ENCODE data around the gene SH3GL1. TPM values are rescaled to one million over a fixed set of nuclear protein-coding genes. Genes with fewer than 3 reads are reported as not detected.

The SH3GL1 gene
- total and polyA plus RNA-seq, 9 of the 15 experiments (the other 6 are each of a cell fraction or from before 2014, with no cell fraction given): 1.7 to 75.3 (median 25.7) TPM

GRCh38 chr19:4439243-4439642 is 38.9 kb upstream of the SH3GL1 start:
- no TSS peak for BruUV-seq (replicated peaks)
- H3K9me1 ChIP-seq (ENCODE audit: control insufficient read depth, insufficient read depth, low read length): peaks cover 4% of the 10 kb centered on the region
- no peak overlapping the region for H3K4me2 ChIP-seq (ENCODE audit: insufficient read depth, low read length)
- H4K20me1 ChIP-seq (replicated peaks; ENCODE audit: control insufficient read depth, insufficient read depth, low read length): no peaks in the 10 kb centered on the region; the same call in 1 of the 2 replicates
- no peak overlapping the region for H3K9ac ChIP-seq (ENCODE audit: insufficient read depth in 1 of 2, low read depth in 2 of 2, low read length in 2 of 2)
- no peak for FAIRE-seq
- in situ Hi-C loops (cut with MboI) (no loop called here), intact Hi-C loops (cut with micrococcal nuclease) (no loop called here)
- no peak for ATAC-seq
- WGBS (ENCODE audit: insufficient coverage, low coverage, missing lambda C conversion rate): 90% methylated on average over 12 of the region's 12 CpGs
- ChIA-PET CTCF (ENCODE audit: low intra/inter-chr PET ratio) (no interaction called here), POLR2A (no interaction called here)
- no peak overlapping the region for H2AFZ ChIP-seq (ENCODE audit: low read depth, low read length)
- H3K4me1 ChIP-seq (replicated peaks in 1 of 2; ENCODE audit: control insufficient read depth in 2 of 2, insufficient read depth in 2 of 2, low read length in 2 of 2): peaks cover 0 to 20% of the 10 kb centered on the region in 2 experiments; a peak in 3 of 5 replicates
- H3K79me2 ChIP-seq (ENCODE audit: control insufficient read depth, insufficient read depth, low read length): peaks cover 2% of the 10 kb centered on the region; the same call in 1 of the 3 replicates
- no peak overlapping the region for H3K4me3 ChIP-seq
- H3K36me3 ChIP-seq (ENCODE audit: control insufficient read depth, insufficient read depth, low read length): peaks cover 79% of the 10 kb centered on the region; the same call in 2 of the 3 replicates
- no peaks in the 10 kb centered on the region for H3K9me3 ChIP-seq (replicated peaks; ENCODE audit: control insufficient read depth, insufficient read depth, low read depth, low read length)
- no peak for DNase-seq (ENCODE audit: extremely low read depth in 1 of 4, low spot score in 3 of 4)
- no peak overlapping the region for H3K27ac ChIP-seq (ENCODE audit: extremely low read depth, low read depth, low read length)
- H3K27me3 ChIP-seq (ENCODE audit: control insufficient read depth in 2 of 2, insufficient read depth in 2 of 2, low read length in 2 of 2): no peaks in the 10 kb centered on the region
- TF ChIP-seq HNRNPLL (IDR thresholded peaks at IDR 0.05; ENCODE audit: low read depth, low read length, poor library complexity, severe bottlenecking) (no peak), ZNF639 (CRISPR knock-in tag; conservative IDR thresholded peaks at IDR 0.05 in 1 of 2, IDR thresholded peaks at IDR 0.05 in 1 of 2) (no peak), DLX4 (CRISPR knock-in tag; IDR thresholded peaks at IDR 0.05) (no peak), ZNF699 (CRISPR knock-in tag; IDR thresholded peaks at IDR 0.05; ENCODE audit: insufficient replicate concordance) (no peak), PTRF (tag; IDR thresholded peaks at IDR 0.05) (no peak), ETV5 (CRISPR knock-in tag; IDR thresholded peaks at IDR 0.05; ENCODE audit: low read depth) (no peak), ZNF76 (CRISPR knock-in tag; IDR thresholded peaks at IDR 0.05; ENCODE audit: borderline replicate concordance) (no peak)

All from K562 (cell line).